HG02642 (cell line): ENCODE data around the gene TUBGCP5.

ENCODE experiments used
- ATAC-seq: cut with Tn5 transposase; IDR thresholded peaks from one replicate; pipeline ENCODE4 v1.9.1; 2021; ENCODE audit warnings: mild to moderate bottlenecking; ENCODE audit not compliant: unreplicated experiment, poor library complexity

TUBGCP5 gene

GRCh38 chr15:22956257-22956977 lies 83.0 kb downstream of the TUBGCP5 start:
- no peak for ATAC-seq

GRCh38 chr15:22955544-22956119 lies 83.7 kb downstream of the TUBGCP5 start:
- no peak for ATAC-seq

GRCh38 chr15:22954798-22955543 lies 84.4 kb downstream of the TUBGCP5 start:
- no peak for ATAC-seq

GRCh38 chr15:22954326-22954725 lies 85.0 kb downstream of the TUBGCP5 start:
- ATAC-seq: no peak

GRCh38 chr15:22952796-22953579 lies 86.4 kb downstream of the TUBGCP5 start:
- ATAC-seq: no peak

GRCh38 chr15:22951381-22952280 lies 87.7 kb downstream of the TUBGCP5 start:
- no peak for ATAC-seq

GRCh38 chr15:22951031-22951380 lies 88.4 kb downstream of the TUBGCP5 start:
- no peak for ATAC-seq

- ATAC-seq: no peak
Measured at GRCh38 chr15:22950256-22950990, 88.9 kb downstream of the TUBGCP5 start.
